OCI-LY7 (cell line): ENCODE data around the gene OFD1. TPM values are rescaled to one million over a fixed set of nuclear protein-coding genes. Genes with fewer than 3 reads are reported as not detected.

Source experiments
- BruUV-seq: library from RNA; stranded (reverse); fragments of 400-500 nt; replicated peaks from 2 replicates; lab custom pipeline; 2021; lab: Mats Ljungman, UMichigan
- CTCF ChIA-PET: fragments of 300-600 bp; sonication (Branson Sonifier 250); formaldehyde crosslinking; loops from one replicate; lab custom pipeline; 2022; ENCODE audit warnings: antibody characterized with exemption; ENCODE audit not compliant: unreplicated experiment; lab: Charles Lee
- POLR2A ChIA-PET: fragments of 300-600 bp; sonication (Branson Sonifier 250); formaldehyde crosslinking; loops from one replicate; lab custom pipeline; 2022; ENCODE audit warnings: antibody characterized with exemption; lab: Charles Lee
- DNase-seq: peaks from one replicate; pipeline ENCODE4 v3.0.0-alpha.2; 2015; ENCODE audit warnings: low spot score
- H2AFZ ChIP-seq: fragments of 200-600 bp; sonication (generic), shearing (Covaris generic); 2 replicates; pipeline ENCODE4 v1.6.1; 2014; ENCODE audit warnings: mild to moderate bottlenecking, antibody characterized with exemption, low read length, moderate library complexity
- H3K27ac ChIP-seq: fragments of 200-600 bp; sonication (generic); 2 replicates; pipeline ENCODE4 v1.5.1; 2014; ENCODE audit warnings: mixed run types, low read depth, mild to moderate bottlenecking, moderate library complexity, low read length, inconsistent platforms; ENCODE audit not compliant: poor library complexity, severe bottlenecking
- H3K36me3 ChIP-seq: fragments of 200-600 bp; sonication (generic); 2 replicates; pipeline ENCODE4 v1.6.1; 2014; ENCODE audit warnings: mild to moderate bottlenecking, antibody characterized with exemption, low read length, moderate library complexity, mixed read lengths; ENCODE audit not compliant: insufficient read depth
- H3K4me1 ChIP-seq: fragments of 200-600 bp; sonication (generic); 2 replicates; pipeline ENCODE4 v1.5.1; 2014; ENCODE audit warnings: mild to moderate bottlenecking, low read length; ENCODE audit not compliant: insufficient read depth, poor library complexity, severe bottlenecking
- H3K4me2 ChIP-seq: fragments of 200-600 bp; sonication (generic); 2 replicates; pipeline ENCODE4 v1.6.1; 2014; ENCODE audit warnings: mild to moderate bottlenecking, low read length
- H3K4me3 ChIP-seq: fragments of 200-600 bp; sonication (generic); 2 replicates; pipeline ENCODE4 v1.5.1; 2014; ENCODE audit warnings: mild to moderate bottlenecking, low read depth, low read length; ENCODE audit not compliant: poor library complexity, severe bottlenecking
- H3K79me2 ChIP-seq: fragments of 200-600 bp; sonication (generic); 2 replicates; pipeline ENCODE4 v1.6.1; 2016; ENCODE audit warnings: low read depth, mild to moderate bottlenecking, low read length, moderate library complexity, mixed read lengths; ENCODE audit not compliant: insufficient read depth
- H3K9me2 ChIP-seq: fragments of 200-600 bp; sonication (generic); 2 replicates; pipeline ENCODE4 v1.6.1; 2016; ENCODE audit warnings: mild to moderate bottlenecking, low read length, mixed read lengths; ENCODE audit not compliant: insufficient read depth
- H3K9me3 ChIP-seq: fragments of 200-600 bp; sonication (generic); 2 replicates; pipeline ENCODE4 v1.6.1; 2014; ENCODE audit warnings: mild to moderate bottlenecking, mixed run types, low read length, mixed read lengths
- H4K20me1 ChIP-seq: fragments of 200-600 bp; sonication (generic); 2 replicates; pipeline ENCODE4 v1.6.1; 2014; ENCODE audit warnings: mild to moderate bottlenecking, antibody characterized with exemption, low read length, moderate library complexity, mixed read lengths; ENCODE audit not compliant: insufficient read depth
- CTCF ChIP-seq: fragments of 200-600 bp; sonication (generic); conservative IDR thresholded peaks from 2 replicates; pipeline ENCODE4 v1.5.1; 2014; ENCODE audit warnings: mild to moderate bottlenecking, antibody characterized with exemption, low read length, moderate library complexity, mixed read lengths
- EZH2phosphoT487 ChIP-seq: fragments of 200-600 bp; sonication (generic); IDR thresholded peaks from 2 replicates; pipeline ENCODE4 v1.6.1; 2018; ENCODE audit warnings: low read depth, borderline replicate concordance, mild to moderate bottlenecking, mixed run types, antibody characterized with exemption, low read length, moderate library complexity, mixed read lengths
- intact Hi-C: fragments of 100-400 bp; cut with micrococcal nuclease; formaldehyde crosslinking; loops from one replicate; pipeline ENCODE4 v1.10.0; 2022; ENCODE audit not compliant: unreplicated experiment
- total RNA-seq, 2 experiments: library from RNA; depleted of rRNA in 1 of 2; stranded (reverse); fragments of >200 nt in 1 of 2; shearing (Covaris generic) in 1 of 2; gene quantifications; 2 replicates each; pipeline ENCODE4 v1.2.3, GENCODE V29; 2014 to 2022

OFD1 gene
- total RNA-seq, 2 experiments from 2014 or later: 60.7 to 64.7 TPM

- POLR2A ChIA-PET: no interaction called here
- intact Hi-C loops: no loop called here
- Histone ChIP-seq H3K4me3 (no peak overlapping the region), H3K4me1 (peaks cover 6% of the 10 kb centered on the region), H3K4me2 (no peak overlapping the region), H3K27ac (no peak overlapping the region), H3K79me2 (no peaks in the 10 kb centered on the region), H2AFZ (no peak overlapping the region), H3K9me3 (no peaks in the 10 kb centered on the region), H3K36me3 (peaks cover 62% of the 10 kb centered on the region), H3K9me2 (no peaks in the 10 kb centered on the region), H4K20me1 (no peaks in the 10 kb centered on the region)
- TF ChIP-seq EZH2phosphoT487: no peak
- TF ChIP-seq CTCF: no peak
- CTCF ChIA-PET: no interaction called here
- no TSS peak for BruUV-seq
- no peak for DNase-seq
These were observed 41.3 kb downstream of the OFD1 start for GRCh38 chrX:13775837-13776236.

- no peaks in the 10 kb centered on the region for H3K79me2 ChIP-seq
- TF ChIP-seq CTCF (no peak), EZH2phosphoT487 (no peak)
- POLR2A ChIA-PET: no interaction called here
- H2AFZ ChIP-seq: no peak overlapping the region
- no peak overlapping the region for H3K27ac ChIP-seq
- DNase-seq: no peak
- no TSS peak for BruUV-seq
- no peak overlapping the region for H3K4me2 ChIP-seq
- H3K9me3 ChIP-seq: no peaks in the 10 kb centered on the region
- intact Hi-C loops: no loop called here
- H4K20me1 ChIP-seq: no peaks in the 10 kb centered on the region
- peaks cover 8% of the 10 kb centered on the region for H3K4me1 ChIP-seq
- no peak overlapping the region for H3K4me3 ChIP-seq
- CTCF ChIA-PET: no interaction called here
- H3K9me2 ChIP-seq: no peaks in the 10 kb centered on the region
- H3K36me3 ChIP-seq: peaks cover 57% of the 10 kb centered on the region
These were observed 41.8 kb downstream of the OFD1 start for GRCh38 chrX:13776387-13776786.

DNA sequence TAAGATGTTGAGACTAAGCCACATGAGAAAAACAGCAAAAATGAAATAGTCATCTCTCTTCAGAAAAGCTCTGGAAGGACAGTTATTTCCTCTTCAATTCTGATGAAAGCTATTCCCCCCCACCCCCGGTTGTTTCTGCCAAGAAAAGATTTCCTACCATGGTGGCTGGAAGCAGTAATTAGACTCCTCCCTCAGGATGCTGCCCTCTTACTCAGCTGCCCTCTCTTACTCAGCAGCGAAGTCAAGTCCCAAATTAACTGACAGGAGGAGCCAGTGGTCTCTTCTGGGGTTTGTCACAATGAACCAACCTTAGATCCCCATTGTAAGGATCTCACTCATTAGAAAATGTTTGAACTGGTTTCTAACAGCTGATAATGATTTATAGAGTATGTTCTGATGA is 44.4 kb downstream of the OFD1 start:
- no peak for DNase-seq
- no peaks in the 10 kb centered on the region for H4K20me1 ChIP-seq
- H3K9me2 ChIP-seq: no peaks in the 10 kb centered on the region
- H2AFZ ChIP-seq: no peak overlapping the region
- no peak for TF ChIP-seq CTCF
- H3K4me1 ChIP-seq: peaks cover 8% of the 10 kb centered on the region
- no peak overlapping the region for H3K4me3 ChIP-seq
- CTCF ChIA-PET: no interaction called here
- H3K36me3 ChIP-seq: peaks cover 32% of the 10 kb centered on the region
- no peaks in the 10 kb centered on the region for H3K9me3 ChIP-seq
- no peak overlapping the region for H3K27ac ChIP-seq
- intact Hi-C loops: no loop called here
- BruUV-seq: no TSS peak
- POLR2A ChIA-PET: interaction anchor here (0.6 to 1.2 kb wide), 3 partner anchors 11 to 46 kb away, joined by 3 to 6 read pairs (median 4); no protein-coding TSS in a partner anchor
- H3K4me2 ChIP-seq: no peak overlapping the region
- H3K79me2 ChIP-seq: no peaks in the 10 kb centered on the region
